ENCODE measurements around the gene KIRREL3. TPM values are rescaled to one million over a fixed set of nuclear protein-coding genes. Genes with fewer than 3 reads are reported as not detected.
"Not testable (repeated sequence)": the region's sequence is repeated elsewhere in the genome, so short reads cannot be mapped to it uniquely, and the experiment has no call there.

KIRREL3 gene
- total RNA-seq, 4 donors from 2014 or later, result 0.82 to 15.7 (median 1.4) TPM; not detected in 1

- TF ChIP-seq EP300 (IDR thresholded peaks at IDR 0.05; ENCODE audit: low read depth) (no peak), POLR2A (IDR thresholded peaks at IDR 0.05) (no peak), POLR2AphosphoS5 (IDR thresholded peaks at IDR 0.05) (no peak)
- TF ChIP-seq, protein P1, sequence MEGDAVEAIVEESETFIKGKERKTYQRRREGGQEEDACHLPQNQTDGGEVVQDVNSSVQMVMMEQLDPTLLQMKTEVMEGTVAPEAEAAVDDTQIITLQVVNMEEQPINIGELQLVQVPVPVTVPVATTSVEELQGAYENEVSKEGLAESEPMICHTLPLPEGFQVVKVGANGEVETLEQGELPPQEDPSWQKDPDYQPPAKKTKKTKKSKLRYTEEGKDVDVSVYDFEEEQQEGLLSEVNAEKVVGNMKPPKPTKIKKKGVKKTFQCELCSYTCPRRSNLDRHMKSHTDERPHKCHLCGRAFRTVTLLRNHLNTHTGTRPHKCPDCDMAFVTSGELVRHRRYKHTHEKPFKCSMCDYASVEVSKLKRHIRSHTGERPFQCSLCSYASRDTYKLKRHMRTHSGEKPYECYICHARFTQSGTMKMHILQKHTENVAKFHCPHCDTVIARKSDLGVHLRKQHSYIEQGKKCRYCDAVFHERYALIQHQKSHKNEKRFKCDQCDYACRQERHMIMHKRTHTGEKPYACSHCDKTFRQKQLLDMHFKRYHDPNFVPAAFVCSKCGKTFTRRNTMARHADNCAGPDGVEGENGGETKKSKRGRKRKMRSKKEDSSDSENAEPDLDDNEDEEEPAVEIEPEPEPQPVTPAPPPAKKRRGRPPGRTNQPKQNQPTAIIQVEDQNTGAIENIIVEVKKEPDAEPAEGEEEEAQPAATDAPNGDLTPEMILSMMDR (IDR thresholded peaks at IDR 0.05), result no peak
- 79 to 80% methylated on average over 1 to 7 of the region's 7 CpGs for WGBS, 2 donors (ENCODE audit: low coverage in 1 of 2)
- Histone ChIP-seq H3K27me3 (no peaks in the 10 kb centered on the region), H3K4me3 (no peak overlapping the region), H3K9me3 (no peaks in the 10 kb centered on the region), H3K4me1 (peaks cover 1 to 29% (median 12%) of the 10 kb centered on the region in 4 donors), H3K27ac (peak overlapping the region in 1 of 4 donors; percentile 30), H3K36me3 (no peaks in the 10 kb centered on the region)
- DNase-seq, result no peak
- intact Hi-C loops (cut with DNase I; ENCODE audit: low total_unique reads), result no loop called here
- in situ Hi-C loops (cut with MboI; ENCODE audit: low pct_ligation_motif_present in 1 of 4, low pct_unique_long_range_greater_than_20kb in 1 of 4, low sequenced_read_pairs in 3 of 4), result no loop called here
Observed at GRCh38 chr11:126391286-126391954, 609.1 kb downstream of the KIRREL3 start.

DNA sequence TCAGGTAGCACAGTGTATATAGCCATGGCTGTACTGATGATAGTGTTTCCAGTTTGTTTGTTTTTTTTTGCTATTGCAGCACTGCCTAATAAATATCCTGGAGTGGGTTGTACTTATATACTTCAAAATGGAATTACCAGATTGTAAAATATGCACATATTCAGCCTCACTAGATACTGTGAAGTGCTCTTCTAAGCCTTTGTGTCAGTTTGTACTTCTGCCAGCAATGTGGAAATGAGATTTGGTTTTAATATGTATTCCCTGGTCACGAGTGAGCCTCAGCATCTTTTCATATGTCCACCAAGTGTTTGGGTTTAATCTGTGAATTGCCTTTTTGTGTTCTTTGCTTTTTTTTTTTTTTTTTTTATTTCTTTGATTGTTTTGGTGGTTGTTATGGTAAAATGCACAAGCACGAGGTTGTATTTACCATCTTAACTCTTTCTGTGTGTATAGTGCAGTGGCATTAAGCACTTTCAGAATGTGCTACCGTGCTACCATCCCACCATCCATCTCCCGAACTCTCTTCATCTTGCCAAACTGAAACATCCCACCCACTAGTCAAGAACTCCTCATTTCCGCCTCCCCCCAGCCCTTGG is 610.2 kb downstream of the KIRREL3 start:
- H3K4me1 ChIP-seq, result peaks cover 6 to 40% (median 18%) of the 10 kb centered on the region in 4 donors
- in situ Hi-C loops (cut with MboI; ENCODE audit: low pct_ligation_motif_present in 1 of 4, low pct_unique_long_range_greater_than_20kb in 1 of 4, low sequenced_read_pairs in 3 of 4), result no loop called here
- no peaks in the 10 kb centered on the region for H3K36me3 ChIP-seq
- H3K4me3 ChIP-seq, result no peak overlapping the region
- H3K9me3 ChIP-seq, result no peaks in the 10 kb centered on the region
- intact Hi-C loops (cut with DNase I; ENCODE audit: low total_unique reads), result no loop called here
- no peak for DNase-seq
- TF ChIP-seq POLR2A (IDR thresholded peaks at IDR 0.05) (no peak), EP300 (IDR thresholded peaks at IDR 0.05; ENCODE audit: low read depth) (no peak), POLR2AphosphoS5 (IDR thresholded peaks at IDR 0.05) (no peak)
- TF ChIP-seq, protein P1 (IDR thresholded peaks at IDR 0.05), result no peak
- no peak overlapping the region for H3K27ac ChIP-seq
- WGBS, 2 donors (ENCODE audit: low coverage in 1 of 2), result 45 to 56% methylated on average over 3 to 5 of the region's 5 CpGs
- no peaks in the 10 kb centered on the region for H3K27me3 ChIP-seq

DNA sequence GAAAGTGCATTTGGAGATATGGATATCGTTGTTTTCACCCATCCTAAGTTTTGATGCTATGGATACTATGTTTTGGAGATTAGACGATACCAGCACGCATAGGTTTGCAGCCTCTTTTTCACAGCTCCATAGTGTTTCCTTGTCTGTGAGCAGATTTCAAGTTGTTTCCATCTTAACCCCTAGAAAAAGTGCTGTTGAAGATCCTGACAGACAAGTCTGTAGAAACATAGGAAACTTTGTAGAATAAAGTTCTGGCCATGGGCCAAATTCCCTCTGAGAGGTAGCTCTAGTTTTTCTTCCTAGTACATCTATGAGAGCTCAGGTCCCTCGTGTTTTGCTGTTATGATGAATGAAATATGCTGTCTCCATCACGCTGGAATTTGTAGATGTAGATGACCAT is 612.7 kb downstream of the KIRREL3 start:
- peak overlapping the region in 1 of 4 donors; percentile 66 for H3K27ac ChIP-seq
- no peaks in the 10 kb centered on the region for H3K36me3 ChIP-seq
- H3K9me3 ChIP-seq, result no peaks in the 10 kb centered on the region
- no peaks in the 10 kb centered on the region for H3K27me3 ChIP-seq
- intact Hi-C loops (cut with DNase I; ENCODE audit: low total_unique reads), result no loop called here
- no peak overlapping the region for H3K4me3 ChIP-seq
- in situ Hi-C loops (cut with MboI; ENCODE audit: low pct_ligation_motif_present in 1 of 4, low pct_unique_long_range_greater_than_20kb in 1 of 4, low sequenced_read_pairs in 3 of 4), result no loop called here
- no peak for DNase-seq
- H3K4me1 ChIP-seq, result peaks cover 9 to 43% (median 18%) of the 10 kb centered on the region in 4 donors
- TF ChIP-seq POLR2AphosphoS5 (IDR thresholded peaks at IDR 0.05) (no peak), EP300 (IDR thresholded peaks at IDR 0.05; ENCODE audit: low read depth) (no peak), POLR2A (IDR thresholded peaks at IDR 0.05) (no peak)
- TF ChIP-seq, protein P1 (IDR thresholded peaks at IDR 0.05), result no peak
- 77 to 80% methylated on average over 5 of the region's 5 CpGs for WGBS, 2 donors (ENCODE audit: low coverage in 1 of 2)

- in situ Hi-C loops (cut with MboI; ENCODE audit: low pct_ligation_motif_present in 1 of 4, low pct_unique_long_range_greater_than_20kb in 1 of 4, low sequenced_read_pairs in 3 of 4); H3K9me3 ChIP-seq; H3K27me3 ChIP-seq; intact Hi-C loops (cut with DNase I; ENCODE audit: low total_unique reads); H3K36me3 ChIP-seq; H3K4me3 ChIP-seq: not testable (repeated sequence)
- Histone ChIP-seq H3K27ac (peak overlapping the region in 3 of 4 donors; percentile 53 to 66 (median 53)), H3K4me1 (peaks cover 9 to 32% (median 13%) of the 10 kb centered on the region in 4 donors)
- 13% methylated on average over 5 of the region's 5 CpGs; no CpG with 5 or more reads in 1 of the 2 donors for WGBS, 2 donors (ENCODE audit: low coverage in 1 of 2)
- peak; percentile 63 for DNase-seq
- peak; percentile 15 for TF ChIP-seq POLR2A (IDR thresholded peaks at IDR 0.05)
Observed at GRCh38 chr11:126386729-126387071, 613.9 kb downstream of the KIRREL3 start.
